AG09319 (cell line): ENCODE measurements around the gene PRKCD.

Experiments
- DNase-seq: peaks from one replicate; pipeline ENCODE4 v3.0.0-alpha.2; 2010; ENCODE audit warnings: low read depth; ENCODE audit errors: extremely low read depth
- CTCF ChIP-seq: IDR thresholded peaks from 2 replicates; pipeline ENCODE4 v1.5.1; 2011; ENCODE audit warnings: low read depth, mild to moderate bottlenecking, inconsistent platforms, low read length, moderate library complexity

Gene PRKCD

GRCh38 chr3:53199834-53200233 lies 38.8 kb downstream of the PRKCD start:
- no peak for DNase-seq
- TF ChIP-seq CTCF = peak; percentile 3

GRCh38 chr3:53200501-53201498 lies 39.8 kb downstream of the PRKCD start:
- DNase-seq = no peak

GRCh38 chr3:53202331-53203015 lies 41.5 kb downstream of the PRKCD start:
- TF ChIP-seq CTCF = no peak
- DNase-seq = no peak

More at GRCh38 chr3:53200501-53201498, 39.8 kb downstream of the PRKCD start:
- no peak for TF ChIP-seq CTCF

- TF ChIP-seq CTCF = no peak
- no peak for DNase-seq
Measured at GRCh38 chr3:53211706-53212702, 51.0 kb downstream of the PRKCD start.

GRCh38 chr3:53213276-53213675 lies 52.3 kb downstream of the PRKCD start:
- no peak for DNase-seq
- TF ChIP-seq CTCF = no peak

GRCh38 chr3:53215816-53216215 lies 54.8 kb downstream of the PRKCD start:
- no peak for DNase-seq
- TF ChIP-seq CTCF = no peak
